HepG2 (cell line): ENCODE measurements around the gene NXPH4. TPM values are rescaled to one million over a fixed set of nuclear protein-coding genes. Genes with fewer than 3 reads are reported as not detected.

ENCODE experiments used
- ATAC-seq: fragments of 200-7000 bp; cut with Tn5 transposase; 3 replicates; pipeline ENCODE4 v1.9.1; 2020; ENCODE audit warnings: mild to moderate bottlenecking, moderate library complexity
- BruUV-seq: library from RNA; stranded (reverse); fragments of 400-500 nt; replicated peaks from 2 replicates; lab custom pipeline; 2021; lab: Mats Ljungman, UMichigan
- CTCF ChIA-PET: fragments of 300-600 bp; formaldehyde crosslinking; extraction: SDS; loops from one replicate; lab custom pipeline; 2021; ENCODE audit warnings: low total read pairs, inconsistent platforms, low intra/inter-chr PET ratio; lab: Yijun Ruan, JAX
- POLR2A ChIA-PET: fragments of 350-600 bp; sonication (Branson Sonifier 250); formaldehyde crosslinking; loops from one replicate; lab custom pipeline; 2020; ENCODE audit warnings: antibody characterized with exemption, inconsistent platforms; lab: Yijun Ruan, JAX
- DNase-seq: peaks from one replicate; pipeline ENCODE4 v3.0.0-alpha.2; 2015; ENCODE audit warnings: low spot score
- FAIRE-seq: peaks from 3 replicates; lab custom pipeline; 2011; peaks lifted over from hg19 to GRCh38; lab: Jason Lieb, UNC
- H2AFZ ChIP-seq: one replicate; pipeline ENCODE4 v1.6.1; 2011; ENCODE audit warnings: low read length, inconsistent platforms
- H3K27ac ChIP-seq: fragments of 300-600 bp; 3 replicates; pipeline ENCODE4 v1.8.0; 2011; ENCODE audit warnings: mixed run types, mild to moderate bottlenecking, mixed read lengths, low read length, inconsistent platforms; ENCODE audit not compliant: insufficient read depth; ENCODE audit errors: extremely low read length
- H3K27me3 ChIP-seq, 2 experiments: fragments of 200-600 bp in 1 of 2; 2 replicates in 1 of 2; 3 replicates in 1 of 2; pipeline versions ENCODE4 v1.6.0 to v1.8.0; 2011; ENCODE audit warnings: low read length in 2 of 2, mild to moderate bottlenecking in 2 of 2, moderate library complexity in 2 of 2, inconsistent platforms in 1 of 2; ENCODE audit not compliant: insufficient read depth in 2 of 2, control insufficient read depth in 1 of 2
- H3K36me3 ChIP-seq, 2 experiments: fragments of 200-600 bp in 1 of 2; replicated peaks in 1 of 2; 2 replicates in 1 of 2; 3 replicates in 1 of 2; pipeline versions ENCODE4 v1.5.1 to v1.8.0; 2011; ENCODE audit warnings: low read length in 2 of 2, inconsistent platforms in 1 of 2; ENCODE audit not compliant: insufficient read depth in 2 of 2, control insufficient read depth in 1 of 2
- H3K4me1 ChIP-seq: 2 replicates; pipeline ENCODE4 v1.5.1; 2012; ENCODE audit warnings: low read length, inconsistent platforms; ENCODE audit not compliant: insufficient read depth
- H3K4me2 ChIP-seq: 2 replicates; pipeline ENCODE4 v1.6.0; 2011; ENCODE audit warnings: low read depth, low read length, inconsistent platforms
- H3K4me3 ChIP-seq, 3 experiments: fragments of 200-600 bp in 1 of 3; sonication (generic), shearing (Covaris generic) in 1 of 3; replicated peaks in 1 of 3; 2 replicates each; pipeline ENCODE4 v1.5.1; 2011 to 2016; ENCODE audit warnings: low read length in 3 of 3, inconsistent platforms in 2 of 3, low read depth in 2 of 3, mild to moderate bottlenecking in 2 of 3, control low read depth in 1 of 3, mixed read lengths in 1 of 3; ENCODE audit not compliant: insufficient read depth in 1 of 3
- H3K79me2 ChIP-seq: one replicate; pipeline ENCODE4 v1.6.1; 2011; ENCODE audit warnings: low read length, inconsistent platforms; ENCODE audit not compliant: insufficient read depth
- H3K9ac ChIP-seq: 2 replicates; pipeline ENCODE4 v1.6.0; 2011; ENCODE audit warnings: mild to moderate bottlenecking, low read depth, low read length, inconsistent platforms; ENCODE audit not compliant: insufficient read depth
- H3K9me3 ChIP-seq: 2 replicates; pipeline ENCODE4 v1.5.1; 2012; ENCODE audit warnings: mild to moderate bottlenecking, low read length
- H4K20me1 ChIP-seq: 2 replicates; pipeline ENCODE4 v1.6.0; 2011; ENCODE audit warnings: inconsistent platforms, mild to moderate bottlenecking, low read length, moderate library complexity; ENCODE audit not compliant: insufficient read depth
- AGO1 ChIP-seq: fragments of 200-400 bp; formaldehyde crosslinking; IDR thresholded peaks from 2 replicates; pipeline ENCODE4 v1.6.1; 2017; ENCODE audit warnings: mild to moderate bottlenecking, low read depth, low read length, moderate library complexity; ENCODE audit not compliant: poor library complexity, severe bottlenecking
- CERS6 ChIP-seq: sonication (generic); formaldehyde crosslinking; IDR thresholded peaks from 2 replicates; pipeline ENCODE4 v1.5.0; 2020; ENCODE audit warnings: missing genetic modification reagents
- CSRNP2 ChIP-seq: sonication (generic); formaldehyde crosslinking; conservative IDR thresholded peaks from 2 replicates; pipeline ENCODE4 v1.8.0; 2022; ENCODE audit warnings: low read depth, missing genetic modification reagents
- ELF1 ChIP-seq: sonication (generic); formaldehyde crosslinking; IDR thresholded peaks from 2 replicates; pipeline ENCODE4 v1.4.0; 2020; ENCODE audit warnings: missing genetic modification reagents
- HMGXB4 ChIP-seq, 2 experiments: sonication (generic) in 1 of 2; formaldehyde crosslinking in 1 of 2; IDR thresholded peaks; 2 replicates each; pipeline versions ENCODE4 v1.4.0 to v1.6.1; 2018 to 2020; ENCODE audit warnings: missing genetic modification reagents in 2 of 2, borderline replicate concordance in 1 of 2, low read depth in 1 of 2, mild to moderate bottlenecking in 1 of 2, missing biosample characterization in 1 of 2
- NCOR1 ChIP-seq: fragments of 200-600 bp; sonication (generic); IDR thresholded peaks from 2 replicates; pipeline ENCODE4 v1.7.0; 2017; ENCODE audit warnings: antibody characterized with exemption, low read length, borderline replicate concordance
- PAWR ChIP-seq: sonication (generic); formaldehyde crosslinking; IDR thresholded peaks from 2 replicates; pipeline ENCODE4 v1.4.0; 2020; ENCODE audit warnings: missing genetic modification reagents, mild to moderate bottlenecking, borderline replicate concordance
- TBX3 ChIP-seq: fragments of 450-650 bp; IDR thresholded peaks from 2 replicates; pipeline ENCODE4 v1.6.1; 2017; ENCODE audit warnings: antibody characterized with exemption, mild to moderate bottlenecking, inconsistent platforms, borderline replicate concordance
- ZBTB38 ChIP-seq: sonication (generic); formaldehyde crosslinking; IDR thresholded peaks from 2 replicates; pipeline ENCODE4 v1.5.1; 2020; ENCODE audit warnings: mild to moderate bottlenecking, missing genetic modification reagents
- ZBTB4 ChIP-seq: sonication (generic); formaldehyde crosslinking; IDR thresholded peaks from 2 replicates; pipeline ENCODE4 v1.4.0; 2020; ENCODE audit warnings: missing genetic modification reagents, mild to moderate bottlenecking, borderline replicate concordance
- ZBTB43 ChIP-seq: sonication (generic); formaldehyde crosslinking; conservative IDR thresholded peaks from 2 replicates; pipeline ENCODE4 v1.4.0; 2020; ENCODE audit warnings: missing genetic modification reagents
- ZC3H4 ChIP-seq: sonication (generic); formaldehyde crosslinking; IDR thresholded peaks from 2 replicates; pipeline ENCODE4 v1.4.0; 2020; ENCODE audit warnings: missing genetic modification reagents, borderline replicate concordance
- ZNF136 ChIP-seq: sonication (generic); formaldehyde crosslinking; IDR thresholded peaks from 2 replicates; pipeline ENCODE4 v1.8.1; 2022; ENCODE audit warnings: low read depth, mild to moderate bottlenecking, moderate library complexity, missing genetic modification reagents
- ZNF773 ChIP-seq: sonication (generic); formaldehyde crosslinking; IDR thresholded peaks from 2 replicates; pipeline ENCODE4 v1.4.0; 2020; ENCODE audit warnings: missing genetic modification reagents, borderline replicate concordance
- WGBS: methylation state at CpG from one replicate; pipeline ENCODE4 v1.1.6; 2017; ENCODE audit warnings: low lambda C conversion rate; 5-methylcytosine and 5-hydroxymethylcytosine counted together
- in situ Hi-C: cut with HindIII; loops from 2 replicates; pipeline ENCODE4 v1.10.0; 2017; ENCODE audit warnings: low pct_unique_long_range_greater_than_20kb; ENCODE audit not compliant: extremely low pct_ligation_motif_present
- intact Hi-C: fragments of 100-400 bp; cut with micrococcal nuclease; formaldehyde crosslinking; loops from one replicate; pipeline ENCODE4 v1.10.0; 2022; ENCODE audit not compliant: unreplicated experiment
- polyA plus RNA-seq, 8 experiments: library from polyadenylated mRNA; depleted of rRNA in 3 of 8; stranded (reverse) in 7 of 8; unstranded in 1 of 8; fragments of >200 nt; fragmentation: Illumina TruSeq in 4 of 8; extraction: Trizol in 4 of 8; gene quantifications; 2 replicates each; pipeline versions ENCODE4 v1.2.1 to v1.2.3, GENCODE V29; 2011 to 2016; ENCODE audit warnings: low read depth in 4 of 8, missing spikeins in 1 of 8, mixed read lengths in 1 of 8; ENCODE audit not compliant: insufficient read depth in 1 of 8
- total RNA-seq, 5 experiments: library from RNA; depleted of rRNA; stranded (reverse); fragments of >200 nt; fragmentation: Illumina TruSeq; extraction: Trizol; gene quantifications; 2 replicates each; pipeline ENCODE4 v1.2.3, GENCODE V29; 2016; ENCODE audit warnings: low read depth in 1 of 5

The NXPH4 gene
- total and polyA plus RNA-seq, 2 of the 13 experiments (the other 11 are each of a cell fraction or from before 2014, with no cell fraction given): 0.13 TPM; not detected in 1

GRCh38 chr12:57201631-57202030 is 15.0 kb upstream of the NXPH4 start (continued):
- TF ChIP-seq ZBTB43 (CRISPR knock-in tag) (no peak), ZNF136 (CRISPR knock-in tag) (no peak), ELF1 (no peak), ZBTB38 (CRISPR knock-in tag) (no peak)

- Histone ChIP-seq H3K4me3 (no peak overlapping the region), H3K4me2 (no peak overlapping the region), H3K79me2 (no peaks in the 10 kb centered on the region), H3K9me3 (no peaks in the 10 kb centered on the region), H3K27ac (no peak overlapping the region), H2AFZ (no peak overlapping the region), H3K27me3 (no peaks in the 10 kb centered on the region), H4K20me1 (no peaks in the 10 kb centered on the region), H3K36me3 (peaks cover 61 to 87% of the 10 kb centered on the region in 2 experiments), H3K9ac (no peak overlapping the region), H3K4me1 (no peaks in the 10 kb centered on the region)
- POLR2A ChIA-PET: no interaction called here
- FAIRE-seq (no peak), ATAC-seq (no peak), DNase-seq (no peak)
- CTCF ChIA-PET: no interaction called here
- WGBS: 100% methylated on average over 12 of the region's 19 CpGs
- in situ Hi-C loops (no loop called here), intact Hi-C loops (no loop called here)
- BruUV-seq: no TSS peak
- no peak for TF ChIP-seq CERS6
- no peak for TF ChIP-seq NCOR1
- no peak for TF ChIP-seq HMGXB4 (CRISPR knock-in tag; IDR thresholded peaks at IDR 0.05; ENCODE audit: borderline replicate concordance in 1 of 2, low read depth in 1 of 2)
- no peak for TF ChIP-seq CSRNP2
- TF ChIP-seq ZBTB4 (CRISPR knock-in tag): no peak
- no peak for TF ChIP-seq ZC3H4 (CRISPR knock-in tag)
- TF ChIP-seq AGO1: no peak
- no peak for TF ChIP-seq TBX3
- TF ChIP-seq ZNF773 (CRISPR knock-in tag): no peak
- no peak for TF ChIP-seq PAWR (CRISPR knock-in tag)
Measured at GRCh38 chr12:57202321-57202720, 14.3 kb upstream of the NXPH4 start.
